AG04450 (cell line): ENCODE data around the gene NUDT2. TPM values are rescaled to one million over a fixed set of nuclear protein-coding genes. Genes with fewer than 3 reads are reported as not detected.

Source experiments
- CTCF ChIA-PET: fragments of 300-600, 350-600 bp; formaldehyde crosslinking; extraction: SDS; loops from one replicate; lab custom pipeline; 2022; ENCODE audit warnings: antibody characterized with exemption, inconsistent platforms; lab: Charles Lee
- POLR2A ChIA-PET: fragments of 350-600 bp; formaldehyde crosslinking; extraction: SDS; loops from one replicate; lab custom pipeline; 2021; ENCODE audit warnings: antibody characterized with exemption, inconsistent platforms; lab: Yijun Ruan, JAX
- DNase-seq: peaks from one replicate; pipeline ENCODE4 v3.0.0-alpha.2; 2011; ENCODE audit warnings: low read depth, low spot score
- H3K27ac ChIP-seq: one replicate; pipeline ENCODE4 v1.5.1; 2012; ENCODE audit warnings: low read depth, low read length, control low read depth
- H3K27me3 ChIP-seq: one replicate; pipeline ENCODE4 v1.6.0; 2012; ENCODE audit warnings: low read length; ENCODE audit not compliant: control insufficient read depth, insufficient read depth
- H3K4me3 ChIP-seq: 2 replicates; pipeline ENCODE4 v1.5.1; 2011; ENCODE audit warnings: mild to moderate bottlenecking, low read depth, low read length, control low read depth
- H3K9me3 ChIP-seq: 2 replicates; pipeline ENCODE4 v1.5.1; 2012; ENCODE audit warnings: low read length; ENCODE audit not compliant: control insufficient read depth, insufficient read depth
- polyA plus RNA-seq: library from polyadenylated mRNA; depleted of rRNA; stranded (reverse); fragments of >200 nt; gene quantifications from 2 replicates; pipeline ENCODE4 v1.2.3, GENCODE V29; 2011
- TF ChIP-seq, protein P1 (sequence below): IDR thresholded peaks from 2 replicates; pipeline ENCODE4 v1.5.1; 2011; ENCODE audit warnings: low read depth, low read length, control low read depth, inconsistent platforms

Gene NUDT2
- polyA plus RNA-seq, 1 experiment = 44.8 TPM

DNA sequence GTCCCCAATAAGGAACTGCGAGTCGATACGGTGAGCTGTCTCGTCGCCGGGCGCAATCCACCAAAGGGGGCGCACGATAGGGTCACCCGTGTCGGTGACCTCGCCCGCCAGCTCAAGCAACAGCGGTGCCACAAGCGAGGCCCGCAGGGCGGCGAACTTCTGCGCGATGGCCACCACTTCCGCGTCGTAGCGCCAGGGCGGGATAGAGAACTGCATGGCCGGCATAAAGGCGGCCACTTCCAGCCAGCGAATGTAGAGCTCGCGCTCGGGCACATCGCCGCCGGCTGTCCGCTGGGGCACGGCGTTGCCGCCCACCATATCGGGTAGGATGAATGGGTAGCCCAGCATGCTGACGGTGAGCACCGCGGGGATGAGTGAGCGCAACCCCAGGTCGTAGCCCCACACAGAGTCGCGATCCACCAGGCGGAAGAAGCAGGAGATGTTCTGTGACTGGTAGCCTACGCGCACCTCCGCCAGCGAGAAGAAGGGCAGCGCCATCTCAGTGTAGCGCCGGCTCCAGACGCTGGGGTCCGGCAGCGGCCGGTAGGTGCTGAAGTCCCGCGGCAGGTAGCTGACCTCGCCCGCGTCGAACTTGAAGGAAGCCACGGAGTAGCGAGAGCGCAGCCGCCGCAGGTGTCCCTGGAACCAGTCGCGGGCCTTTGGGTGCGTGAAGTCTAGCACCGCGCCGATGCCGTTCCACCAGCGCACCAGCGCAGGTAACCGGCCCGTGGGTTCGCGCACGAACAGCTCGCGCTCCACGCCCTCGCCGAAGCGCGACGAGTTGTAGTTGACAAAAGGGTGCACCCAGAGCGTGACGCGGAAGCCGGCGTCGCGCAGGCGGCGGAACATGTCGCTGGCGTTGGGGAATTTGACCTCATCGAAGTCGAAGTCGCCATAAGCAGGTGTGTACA is 41.9 kb downstream of the NUDT2 start:
- ChIA-PET CTCF (interaction anchor here (1.0 to 2.3 kb wide), 3 partner anchors 8 to 119 kb away, joined by 3 to 14 read pairs (median 3); no protein-coding TSS in a partner anchor), POLR2A (no interaction called here)
- no peak overlapping the region for H3K27ac ChIP-seq
- peak overlapping the region; percentile 34 for H3K4me3 ChIP-seq
- TF ChIP-seq, protein P1, sequence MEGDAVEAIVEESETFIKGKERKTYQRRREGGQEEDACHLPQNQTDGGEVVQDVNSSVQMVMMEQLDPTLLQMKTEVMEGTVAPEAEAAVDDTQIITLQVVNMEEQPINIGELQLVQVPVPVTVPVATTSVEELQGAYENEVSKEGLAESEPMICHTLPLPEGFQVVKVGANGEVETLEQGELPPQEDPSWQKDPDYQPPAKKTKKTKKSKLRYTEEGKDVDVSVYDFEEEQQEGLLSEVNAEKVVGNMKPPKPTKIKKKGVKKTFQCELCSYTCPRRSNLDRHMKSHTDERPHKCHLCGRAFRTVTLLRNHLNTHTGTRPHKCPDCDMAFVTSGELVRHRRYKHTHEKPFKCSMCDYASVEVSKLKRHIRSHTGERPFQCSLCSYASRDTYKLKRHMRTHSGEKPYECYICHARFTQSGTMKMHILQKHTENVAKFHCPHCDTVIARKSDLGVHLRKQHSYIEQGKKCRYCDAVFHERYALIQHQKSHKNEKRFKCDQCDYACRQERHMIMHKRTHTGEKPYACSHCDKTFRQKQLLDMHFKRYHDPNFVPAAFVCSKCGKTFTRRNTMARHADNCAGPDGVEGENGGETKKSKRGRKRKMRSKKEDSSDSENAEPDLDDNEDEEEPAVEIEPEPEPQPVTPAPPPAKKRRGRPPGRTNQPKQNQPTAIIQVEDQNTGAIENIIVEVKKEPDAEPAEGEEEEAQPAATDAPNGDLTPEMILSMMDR = no peak
- H3K27me3 ChIP-seq = peaks cover 47% of the 10 kb centered on the region
- DNase-seq = no peak
- H3K9me3 ChIP-seq = peaks cover 22% of the 10 kb centered on the region

DNA sequence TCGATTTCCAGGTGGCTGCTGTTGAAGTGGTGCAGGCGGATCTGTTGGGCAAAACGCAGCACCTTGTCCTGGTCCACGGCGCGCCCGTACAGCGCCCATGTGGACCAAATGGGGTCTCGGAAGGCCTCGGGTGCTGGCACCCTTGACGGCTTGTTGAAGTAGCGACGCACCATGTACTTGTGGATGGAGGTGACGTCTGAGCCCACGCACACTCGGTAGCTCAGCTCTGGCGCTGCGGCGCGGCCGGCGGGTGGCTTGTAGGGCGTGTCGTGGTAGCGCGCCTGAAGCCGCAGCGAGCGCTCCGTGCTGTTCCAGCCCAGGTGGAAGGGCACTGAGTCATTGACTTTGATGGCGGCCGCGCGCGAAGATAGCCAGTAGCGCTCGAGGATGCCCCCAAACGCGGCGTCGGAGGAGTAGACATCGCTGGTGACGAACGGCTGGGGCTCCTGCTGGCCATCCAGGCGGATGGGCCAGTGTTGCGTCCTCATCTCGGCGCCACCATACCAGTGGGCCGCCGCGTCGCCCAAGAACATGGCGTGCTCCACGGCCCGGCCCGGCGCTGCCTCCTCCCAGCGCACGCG is 42.6 kb downstream of the NUDT2 start:
- H3K27me3 ChIP-seq = peaks cover 47% of the 10 kb centered on the region
- TF ChIP-seq, protein P1 = no peak
- no peak overlapping the region for H3K4me3 ChIP-seq
- no peak for DNase-seq
- ChIA-PET POLR2A (no interaction called here), CTCF (interaction anchor here (1.6 kb wide), 1 partner anchor 119 kb away, joined by 3 read pairs; no protein-coding TSS in a partner anchor)
- peaks cover 22% of the 10 kb centered on the region for H3K9me3 ChIP-seq
- no peak overlapping the region for H3K27ac ChIP-seq

GRCh38 chr9:34372467-34373011 is 43.2 kb downstream of the NUDT2 start:
- Histone ChIP-seq H3K27me3 (peaks cover 47% of the 10 kb centered on the region), H3K9me3 (peaks cover 22% of the 10 kb centered on the region), H3K27ac (no peak overlapping the region), H3K4me3 (no peak overlapping the region)
- POLR2A ChIA-PET = no interaction called here
- no peak for DNase-seq
- TF ChIP-seq, protein P1 = no peak
- CTCF ChIA-PET = interaction anchor here (1.9 to 3.0 kb wide), 2 partner anchors 32 to 40 kb away, joined by 4 to 11 read pairs; no protein-coding TSS in a partner anchor

- CTCF ChIA-PET = interaction anchor here (1.9 to 3.0 kb wide), 2 partner anchors 31 to 41 kb away, joined by 4 to 11 read pairs; no protein-coding TSS in a partner anchor
- no peak for DNase-seq
- Histone ChIP-seq H3K27me3 (peaks cover 47% of the 10 kb centered on the region), H3K27ac (no peak overlapping the region), H3K4me3 (no peak overlapping the region), H3K9me3 (peaks cover 22% of the 10 kb centered on the region)
- TF ChIP-seq, protein P1 = no peak
- POLR2A ChIA-PET = no interaction called here
These were observed 44.4 kb downstream of the NUDT2 start for GRCh38 chr9:34373749-34374148.
